ENCODE measurements around the gene OR2S2.

Gene OR2S2

DNA sequence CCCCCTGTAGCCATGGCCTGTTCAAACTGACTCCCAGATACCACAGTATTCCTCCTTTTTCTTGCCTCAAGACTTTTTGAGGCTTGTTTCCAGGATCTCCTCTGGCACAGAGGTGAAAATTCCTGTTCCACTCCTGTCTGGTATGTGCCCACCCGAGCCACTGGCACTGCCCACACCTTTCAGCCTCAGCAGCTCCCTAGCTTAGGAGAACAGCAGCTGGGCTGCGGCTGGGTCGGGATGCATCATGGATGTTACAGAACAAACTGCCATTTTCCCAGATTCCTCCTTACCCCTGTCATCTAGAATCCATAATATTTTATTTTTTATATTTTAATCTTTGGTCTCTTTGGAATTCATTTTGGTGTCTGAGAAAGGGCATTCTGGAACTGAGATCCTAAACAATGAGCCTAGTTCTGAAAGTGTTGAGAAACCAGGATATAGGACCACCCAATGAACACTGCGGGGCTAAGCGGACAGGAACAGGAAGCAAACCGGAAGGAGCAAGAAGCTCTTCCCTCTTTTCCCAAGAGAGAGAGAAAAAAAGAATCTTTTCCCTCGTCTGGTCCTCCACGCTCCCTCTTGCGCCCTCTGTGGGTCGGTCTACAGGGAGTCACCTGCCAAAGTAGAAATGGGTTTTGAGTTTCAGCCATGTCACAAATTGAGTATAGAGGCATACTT, 12.5 kb downstream of the OR2S2 start:
- TF ChIP-seq SIN3A (IDR thresholded peaks at IDR 0.05; ENCODE audit: borderline replicate concordance, insufficient read depth, low read length), result no peak
- no peak for TF ChIP-seq POLR2AphosphoS5 (IDR thresholded peaks at IDR 0.05; ENCODE audit: low read depth, low read length)
- no peak for TF ChIP-seq FOXP2 (optimal IDR thresholded peaks at IDR 0.05; ENCODE audit: borderline replicate concordance, extremely low read depth, extremely low read length, insufficient read depth)
- TF ChIP-seq, protein P1, sequence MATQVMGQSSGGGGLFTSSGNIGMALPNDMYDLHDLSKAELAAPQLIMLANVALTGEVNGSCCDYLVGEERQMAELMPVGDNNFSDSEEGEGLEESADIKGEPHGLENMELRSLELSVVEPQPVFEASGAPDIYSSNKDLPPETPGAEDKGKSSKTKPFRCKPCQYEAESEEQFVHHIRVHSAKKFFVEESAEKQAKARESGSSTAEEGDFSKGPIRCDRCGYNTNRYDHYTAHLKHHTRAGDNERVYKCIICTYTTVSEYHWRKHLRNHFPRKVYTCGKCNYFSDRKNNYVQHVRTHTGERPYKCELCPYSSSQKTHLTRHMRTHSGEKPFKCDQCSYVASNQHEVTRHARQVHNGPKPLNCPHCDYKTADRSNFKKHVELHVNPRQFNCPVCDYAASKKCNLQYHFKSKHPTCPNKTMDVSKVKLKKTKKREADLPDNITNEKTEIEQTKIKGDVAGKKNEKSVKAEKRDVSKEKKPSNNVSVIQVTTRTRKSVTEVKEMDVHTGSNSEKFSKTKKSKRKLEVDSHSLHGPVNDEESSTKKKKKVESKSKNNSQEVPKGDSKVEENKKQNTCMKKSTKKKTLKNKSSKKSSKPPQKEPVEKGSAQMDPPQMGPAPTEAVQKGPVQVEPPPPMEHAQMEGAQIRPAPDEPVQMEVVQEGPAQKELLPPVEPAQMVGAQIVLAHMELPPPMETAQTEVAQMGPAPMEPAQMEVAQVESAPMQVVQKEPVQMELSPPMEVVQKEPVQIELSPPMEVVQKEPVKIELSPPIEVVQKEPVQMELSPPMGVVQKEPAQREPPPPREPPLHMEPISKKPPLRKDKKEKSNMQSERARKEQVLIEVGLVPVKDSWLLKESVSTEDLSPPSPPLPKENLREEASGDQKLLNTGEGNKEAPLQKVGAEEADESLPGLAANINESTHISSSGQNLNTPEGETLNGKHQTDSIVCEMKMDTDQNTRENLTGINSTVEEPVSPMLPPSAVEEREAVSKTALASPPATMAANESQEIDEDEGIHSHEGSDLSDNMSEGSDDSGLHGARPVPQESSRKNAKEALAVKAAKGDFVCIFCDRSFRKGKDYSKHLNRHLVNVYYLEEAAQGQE (IDR thresholded peaks at IDR 0.05; ENCODE audit: insufficient read depth in 1 of 2, low read depth in 2 of 2, low read length in 2 of 2), result no peak
- TF ChIP-seq TAF1 (IDR thresholded peaks at IDR 0.05; ENCODE audit: borderline replicate concordance, insufficient read depth, low read length), result no peak

DNA sequence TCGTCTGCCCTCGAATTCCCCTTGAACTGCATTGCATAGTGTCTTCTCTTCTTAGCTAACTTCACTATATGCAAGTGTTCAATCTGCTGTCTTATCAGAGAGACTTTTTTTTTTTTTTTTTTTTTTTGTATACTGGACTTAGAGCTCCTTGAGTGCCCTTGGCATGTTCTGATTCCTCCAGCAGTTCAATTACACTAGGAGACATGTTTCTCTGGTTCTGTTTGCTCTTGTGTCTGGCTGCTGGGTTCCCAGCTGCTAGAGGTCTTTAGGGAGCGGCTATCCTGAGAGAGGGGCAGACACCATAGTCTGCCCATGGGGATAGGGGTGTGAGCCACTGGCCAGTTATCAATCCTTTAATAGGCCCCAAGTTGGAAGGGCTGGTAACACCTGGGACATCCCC, 13.1 kb downstream of the OR2S2 start:
- TF ChIP-seq, protein P1 (IDR thresholded peaks at IDR 0.05; ENCODE audit: insufficient read depth in 1 of 2, low read depth in 2 of 2, low read length in 2 of 2), result no peak
- TF ChIP-seq POLR2AphosphoS5 (IDR thresholded peaks at IDR 0.05; ENCODE audit: low read depth, low read length), result no peak
- no peak for TF ChIP-seq FOXP2 (optimal IDR thresholded peaks at IDR 0.05; ENCODE audit: borderline replicate concordance, extremely low read depth, extremely low read length, insufficient read depth)
- TF ChIP-seq SIN3A (IDR thresholded peaks at IDR 0.05; ENCODE audit: borderline replicate concordance, insufficient read depth, low read length), result no peak
- no peak for TF ChIP-seq TAF1 (IDR thresholded peaks at IDR 0.05; ENCODE audit: borderline replicate concordance, insufficient read depth, low read length)

DNA sequence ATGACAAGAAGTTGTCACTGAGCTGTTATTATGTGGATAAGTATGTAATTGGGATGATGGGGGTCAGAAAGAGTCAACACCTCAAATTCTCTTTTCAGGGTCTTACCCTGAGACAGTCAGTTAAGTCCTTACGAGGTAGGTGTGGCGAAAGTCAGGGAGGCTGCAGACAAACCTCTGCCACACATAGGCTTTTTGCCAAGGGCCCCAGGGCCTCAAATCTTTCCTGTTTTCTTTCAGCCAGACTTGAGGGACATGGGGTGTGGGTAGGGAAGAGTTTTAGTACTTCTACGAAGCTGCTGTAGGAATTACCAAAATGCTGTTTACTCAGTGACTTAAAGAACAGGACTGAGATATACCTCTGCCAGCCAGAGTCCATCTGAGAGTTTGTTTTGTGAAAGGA, 13.8 kb downstream of the OR2S2 start:
- TF ChIP-seq, protein P1 (IDR thresholded peaks at IDR 0.05; ENCODE audit: insufficient read depth in 1 of 2, low read depth in 2 of 2, low read length in 2 of 2), result no peak
- TF ChIP-seq SIN3A (IDR thresholded peaks at IDR 0.05; ENCODE audit: borderline replicate concordance, insufficient read depth, low read length) (no peak), FOXP2 (optimal IDR thresholded peaks at IDR 0.05; ENCODE audit: borderline replicate concordance, extremely low read depth, extremely low read length, insufficient read depth) (no peak), POLR2AphosphoS5 (IDR thresholded peaks at IDR 0.05; ENCODE audit: low read depth, low read length) (no peak), TAF1 (IDR thresholded peaks at IDR 0.05; ENCODE audit: borderline replicate concordance, insufficient read depth, low read length) (no peak)

DNA sequence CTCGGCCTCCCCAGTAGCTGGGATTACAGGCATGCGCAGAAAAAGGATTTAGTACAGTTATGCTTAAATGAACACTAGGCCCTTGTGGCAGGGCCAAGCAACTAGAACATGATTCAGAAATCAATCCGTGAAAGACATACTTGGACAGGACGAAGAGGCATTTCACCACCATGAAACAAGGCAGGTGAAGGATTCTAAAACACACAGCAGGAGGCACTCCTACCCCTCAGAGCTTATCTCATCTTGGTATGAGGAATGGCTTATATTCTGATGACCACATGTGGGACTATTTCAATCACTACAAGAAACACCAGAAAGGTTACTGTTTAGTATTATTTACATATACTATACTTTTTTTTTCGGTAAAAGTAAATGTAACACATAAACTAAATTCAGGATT, 15.7 kb downstream of the OR2S2 start:
- TF ChIP-seq, protein P1 (IDR thresholded peaks at IDR 0.05; ENCODE audit: insufficient read depth in 1 of 2, low read depth in 2 of 2, low read length in 2 of 2), result no peak
- TF ChIP-seq SIN3A (IDR thresholded peaks at IDR 0.05; ENCODE audit: borderline replicate concordance, insufficient read depth, low read length) (no peak), TAF1 (IDR thresholded peaks at IDR 0.05; ENCODE audit: borderline replicate concordance, insufficient read depth, low read length) (no peak), POLR2AphosphoS5 (IDR thresholded peaks at IDR 0.05; ENCODE audit: low read depth, low read length) (no peak), FOXP2 (optimal IDR thresholded peaks at IDR 0.05; ENCODE audit: borderline replicate concordance, extremely low read depth, extremely low read length, insufficient read depth) (no peak)
